Measurements from ENCODE around the gene CACNB4.

DNA sequence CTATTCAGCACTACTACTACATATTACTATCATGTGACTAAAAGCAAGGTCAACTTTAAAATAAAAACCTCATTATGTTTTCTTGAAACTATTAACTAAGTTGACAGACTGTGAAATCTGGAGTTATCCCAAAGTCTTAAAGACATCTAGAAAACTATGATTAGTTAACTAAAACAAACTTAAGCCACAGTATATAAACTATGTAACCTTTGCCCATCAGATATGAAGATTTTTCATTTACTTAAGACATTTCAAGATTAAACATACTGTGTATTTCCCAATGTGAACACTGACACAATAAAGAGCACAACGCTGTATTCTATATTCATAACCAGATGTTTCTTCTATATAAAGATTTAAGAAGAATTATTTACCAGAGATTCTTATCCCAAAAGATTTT, 33.5 kb upstream of the CACNB4 start:
- TF ChIP-seq POLR2A (IDR thresholded peaks at IDR 0.05): no peak
- TF ChIP-seq, protein P1, sequence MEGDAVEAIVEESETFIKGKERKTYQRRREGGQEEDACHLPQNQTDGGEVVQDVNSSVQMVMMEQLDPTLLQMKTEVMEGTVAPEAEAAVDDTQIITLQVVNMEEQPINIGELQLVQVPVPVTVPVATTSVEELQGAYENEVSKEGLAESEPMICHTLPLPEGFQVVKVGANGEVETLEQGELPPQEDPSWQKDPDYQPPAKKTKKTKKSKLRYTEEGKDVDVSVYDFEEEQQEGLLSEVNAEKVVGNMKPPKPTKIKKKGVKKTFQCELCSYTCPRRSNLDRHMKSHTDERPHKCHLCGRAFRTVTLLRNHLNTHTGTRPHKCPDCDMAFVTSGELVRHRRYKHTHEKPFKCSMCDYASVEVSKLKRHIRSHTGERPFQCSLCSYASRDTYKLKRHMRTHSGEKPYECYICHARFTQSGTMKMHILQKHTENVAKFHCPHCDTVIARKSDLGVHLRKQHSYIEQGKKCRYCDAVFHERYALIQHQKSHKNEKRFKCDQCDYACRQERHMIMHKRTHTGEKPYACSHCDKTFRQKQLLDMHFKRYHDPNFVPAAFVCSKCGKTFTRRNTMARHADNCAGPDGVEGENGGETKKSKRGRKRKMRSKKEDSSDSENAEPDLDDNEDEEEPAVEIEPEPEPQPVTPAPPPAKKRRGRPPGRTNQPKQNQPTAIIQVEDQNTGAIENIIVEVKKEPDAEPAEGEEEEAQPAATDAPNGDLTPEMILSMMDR (IDR thresholded peaks at IDR 0.05): no peak
